Measurements from ENCODE around the gene DENND2D.

- TF ChIP-seq MAFK (IDR thresholded peaks at IDR 0.05; ENCODE audit: low read length), result no peak
- no peak for TF ChIP-seq ZNF274 (IDR thresholded peaks at IDR 0.05; ENCODE audit: borderline replicate concordance, low read depth, low read length)
Observed at GRCh38 chr1:111236379-111236778, 35.9 kb upstream of the DENND2D start.

All from K562 (cell line).